SH-SY5Y (cell line): ENCODE measurements around the gene CARHSP1.

Experiments used
- GATA2 ChIP-seq: IDR thresholded peaks from 2 replicates; pipeline ENCODE4 v1.6.1; 2011; ENCODE audit warnings: mild to moderate bottlenecking, low read depth, low read length
- GATA3 ChIP-seq: IDR thresholded peaks from 2 replicates; pipeline ENCODE4 v1.6.1; 2011; ENCODE audit warnings: low read depth, mild to moderate bottlenecking, low read length, moderate library complexity

CARHSP1 gene

DNA sequence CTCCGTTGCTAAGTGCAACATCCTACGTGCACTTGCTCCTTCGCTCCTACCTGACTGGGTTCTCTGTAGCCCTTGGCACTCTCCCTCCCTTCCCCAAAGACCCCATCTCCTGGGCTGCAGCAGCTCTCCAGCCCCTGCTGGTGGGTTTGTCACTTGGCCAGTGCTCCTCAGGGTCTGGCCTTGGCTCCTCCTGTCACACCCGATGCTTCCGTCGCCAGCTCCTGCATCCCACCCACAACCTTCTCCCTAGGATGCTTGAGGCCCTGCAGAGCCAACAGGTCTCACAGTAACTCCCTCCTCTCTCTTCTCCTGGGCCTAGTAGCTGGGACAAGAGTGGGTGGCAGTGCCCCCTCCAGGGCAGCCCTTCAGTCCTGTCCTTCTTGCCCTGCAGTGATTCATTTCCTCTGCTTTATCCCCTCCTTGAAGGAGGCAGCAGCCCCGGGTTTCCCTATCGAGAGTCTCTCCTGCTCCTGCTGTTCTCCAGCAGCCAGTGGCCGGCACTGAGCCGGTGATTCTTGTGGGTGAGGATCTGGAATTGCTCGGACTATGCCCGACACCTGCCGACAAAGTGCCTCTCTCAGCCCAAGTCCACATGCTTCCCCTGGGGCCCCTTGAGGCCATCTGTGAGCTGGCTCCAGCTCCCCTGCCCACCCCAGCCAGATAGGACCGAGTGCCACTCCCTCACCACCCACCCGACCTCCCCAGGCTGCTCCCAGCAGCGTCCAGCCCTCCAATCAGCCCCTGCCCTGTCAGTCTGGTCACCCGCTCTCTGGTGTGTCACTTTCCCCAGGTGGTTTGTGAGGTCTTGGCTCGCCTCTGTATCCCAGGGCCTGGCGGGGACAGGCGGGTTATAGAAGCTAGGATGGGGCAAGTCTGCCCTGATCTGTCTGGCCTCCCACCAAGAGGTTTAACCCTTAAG is 17.1 kb upstream of the CARHSP1 start:
- TF ChIP-seq GATA2 (no peak), GATA3 (no peak)

DNA sequence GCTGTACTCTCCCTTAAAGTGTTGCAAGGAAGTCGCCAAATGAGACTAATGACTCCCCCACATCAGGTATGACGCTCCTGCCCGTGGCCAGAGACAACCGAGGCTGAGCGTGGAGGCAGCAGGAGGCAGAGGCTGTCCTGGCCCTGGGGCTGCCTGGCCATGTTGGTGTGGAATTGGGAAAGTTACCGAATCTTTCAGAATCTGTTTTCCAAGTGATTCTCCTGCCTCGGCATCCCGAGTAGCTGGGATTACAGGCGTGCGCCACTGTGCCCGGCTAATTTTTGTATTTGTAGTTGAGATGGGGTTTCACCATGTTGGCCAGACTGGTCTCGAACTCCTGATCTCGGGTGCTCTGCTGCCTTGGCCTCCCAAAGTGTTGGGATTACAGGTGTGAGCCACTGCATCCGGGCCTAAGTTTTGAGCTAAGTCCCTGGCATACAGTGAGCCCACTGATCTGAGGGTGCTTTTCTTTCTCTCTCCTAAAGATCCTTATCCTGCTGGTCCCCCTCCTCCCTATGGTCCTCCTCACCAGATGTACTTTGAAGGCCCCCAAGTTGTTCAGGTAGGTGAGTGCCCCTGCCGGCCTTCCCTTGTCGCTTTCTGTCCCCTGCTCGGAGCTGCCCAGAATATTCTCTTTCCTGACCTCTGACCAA is 14.0 kb upstream of the CARHSP1 start:
- no peak for TF ChIP-seq GATA3
- no peak for TF ChIP-seq GATA2

DNA sequence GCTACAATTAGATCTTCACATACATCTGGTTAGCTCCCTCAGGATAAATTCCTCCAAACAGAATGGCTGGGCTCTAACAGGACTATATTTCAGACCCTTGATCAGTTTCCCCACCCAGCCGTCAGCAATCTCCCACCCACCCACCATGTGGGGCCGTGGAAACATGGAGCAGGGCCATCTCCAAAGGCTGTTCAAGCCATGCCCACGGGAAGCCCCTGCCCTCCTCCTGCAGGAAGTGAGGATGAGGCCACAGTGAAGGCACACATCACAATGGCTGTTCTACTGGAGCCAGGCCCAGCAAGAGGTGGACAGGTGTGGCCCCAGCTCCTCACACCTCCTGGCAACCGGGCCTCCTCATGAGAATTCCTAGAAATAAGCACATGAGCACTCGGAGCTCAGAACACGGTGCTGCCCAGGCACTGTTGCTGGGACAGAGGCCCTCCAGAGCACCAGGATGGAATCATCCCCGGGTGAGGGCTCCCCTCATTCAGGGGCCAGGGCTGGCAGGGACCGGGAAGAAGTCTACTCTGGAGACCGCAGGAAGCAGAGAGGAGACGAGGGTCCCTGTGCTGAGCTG is 13.3 kb upstream of the CARHSP1 start, which contains the start of gene LITAFD:
Gene LITAFD, plus strand, starts transcription at position 311 of the 577 bp plus-strand sequence. CDS start 2,005 bp downstream, outside the sequence.
- TF ChIP-seq GATA2 (no peak), GATA3 (no peak)

DNA sequence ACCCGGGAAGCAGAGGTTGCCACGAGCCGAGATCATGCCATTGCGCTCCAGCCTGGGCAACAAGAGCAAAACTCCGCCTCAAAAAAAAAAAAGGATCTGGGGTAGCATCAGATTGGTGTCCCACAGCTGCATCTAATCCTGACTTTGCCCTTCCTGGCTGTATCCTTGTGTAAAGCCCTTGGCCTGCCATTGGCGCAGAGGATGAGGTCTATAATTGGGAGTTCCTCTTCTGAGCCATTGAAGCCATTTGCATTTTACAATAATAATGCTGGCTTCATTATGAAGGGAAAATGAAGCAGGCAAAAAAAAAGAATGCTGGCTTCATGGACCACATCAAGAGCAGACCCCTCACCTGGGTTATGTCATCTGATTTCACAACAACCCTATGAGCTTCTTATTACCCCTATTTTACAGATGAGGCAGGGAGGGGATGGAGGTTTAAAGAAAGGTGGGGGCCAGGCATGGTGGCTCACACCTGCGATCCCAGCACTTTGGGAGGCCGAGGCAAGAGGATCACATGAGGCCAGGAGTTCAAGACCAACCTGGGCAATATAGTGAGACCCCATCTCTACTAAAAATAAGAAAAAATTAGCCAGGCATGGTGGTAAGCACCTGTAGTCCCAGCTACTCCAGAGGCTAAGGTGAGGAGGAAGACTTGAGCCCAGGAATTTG is 12.2 kb upstream of the CARHSP1 start:
- no peak for TF ChIP-seq GATA2
- no peak for TF ChIP-seq GATA3

DNA sequence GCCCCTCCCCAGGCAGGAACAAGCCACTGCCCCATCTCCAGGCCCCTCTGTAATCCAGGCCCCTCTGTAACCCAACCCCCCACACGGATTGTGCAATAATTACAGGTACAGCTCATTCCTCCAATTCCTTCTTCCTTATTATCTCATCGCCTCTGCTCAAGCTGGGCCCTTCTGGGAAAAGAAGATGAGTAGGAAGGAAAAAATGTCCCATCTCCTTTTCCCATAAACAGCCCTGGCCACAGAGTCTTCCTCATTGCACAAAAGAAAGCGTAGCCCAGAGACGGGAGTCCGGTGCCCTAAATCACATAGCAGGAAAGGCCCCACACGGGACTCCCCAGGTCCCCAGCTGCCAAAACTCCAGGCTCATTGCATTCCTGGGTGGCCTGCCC is 9.7 kb upstream of the CARHSP1 start:
- TF ChIP-seq GATA3 (no peak), GATA2 (no peak)

DNA sequence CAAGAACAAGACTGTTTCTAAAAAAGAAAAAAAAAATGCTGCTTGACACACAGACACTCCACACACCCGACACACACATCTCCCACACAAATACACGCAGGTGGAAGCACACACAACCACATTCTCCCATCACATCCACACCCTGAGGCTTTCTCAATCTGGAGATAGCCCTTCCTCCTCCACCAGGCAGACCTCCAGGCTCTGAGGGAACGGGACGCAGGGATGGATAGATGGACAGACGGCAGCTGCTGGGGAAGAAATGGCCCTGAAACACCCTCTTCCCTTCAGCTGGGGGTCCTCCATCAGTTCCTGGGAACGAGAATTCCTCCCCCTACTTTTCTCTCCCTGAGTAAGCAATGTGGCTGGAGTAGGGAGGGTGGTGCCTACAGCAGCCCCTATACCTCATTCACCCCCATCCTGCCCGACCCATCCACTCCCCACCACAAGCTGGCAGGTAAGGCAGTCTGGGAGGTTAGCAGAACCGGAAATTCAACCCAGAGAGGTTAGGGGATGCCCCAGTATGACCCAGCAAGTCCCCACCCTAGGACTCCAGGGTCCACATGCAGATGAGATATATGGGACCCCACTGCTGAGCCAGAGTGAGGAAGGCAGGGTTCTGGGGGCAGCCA is 9.2 kb upstream of the CARHSP1 start:
- TF ChIP-seq GATA2, result no peak
- no peak for TF ChIP-seq GATA3

DNA sequence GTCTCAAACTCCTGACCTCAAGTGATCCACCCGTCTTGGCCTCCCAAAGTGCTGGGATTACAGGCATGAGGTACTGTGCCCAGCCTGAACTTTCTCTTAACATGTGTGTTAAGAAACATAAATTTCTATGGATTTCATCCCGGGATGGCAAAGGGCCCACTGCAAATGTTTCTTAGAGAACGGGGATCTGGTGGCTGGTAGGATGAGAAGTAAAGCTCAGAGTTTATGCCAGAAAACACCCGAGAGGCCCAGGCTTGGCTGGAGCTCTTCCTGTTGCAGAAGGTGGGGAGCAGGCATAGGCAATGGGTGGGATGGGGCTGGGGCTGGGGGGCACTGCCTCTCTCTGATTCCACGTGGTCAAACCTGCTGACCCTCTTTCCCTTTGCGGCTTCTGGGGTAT is 5.6 kb upstream of the CARHSP1 start:
- TF ChIP-seq GATA2, result no peak
- TF ChIP-seq GATA3, result no peak

DNA sequence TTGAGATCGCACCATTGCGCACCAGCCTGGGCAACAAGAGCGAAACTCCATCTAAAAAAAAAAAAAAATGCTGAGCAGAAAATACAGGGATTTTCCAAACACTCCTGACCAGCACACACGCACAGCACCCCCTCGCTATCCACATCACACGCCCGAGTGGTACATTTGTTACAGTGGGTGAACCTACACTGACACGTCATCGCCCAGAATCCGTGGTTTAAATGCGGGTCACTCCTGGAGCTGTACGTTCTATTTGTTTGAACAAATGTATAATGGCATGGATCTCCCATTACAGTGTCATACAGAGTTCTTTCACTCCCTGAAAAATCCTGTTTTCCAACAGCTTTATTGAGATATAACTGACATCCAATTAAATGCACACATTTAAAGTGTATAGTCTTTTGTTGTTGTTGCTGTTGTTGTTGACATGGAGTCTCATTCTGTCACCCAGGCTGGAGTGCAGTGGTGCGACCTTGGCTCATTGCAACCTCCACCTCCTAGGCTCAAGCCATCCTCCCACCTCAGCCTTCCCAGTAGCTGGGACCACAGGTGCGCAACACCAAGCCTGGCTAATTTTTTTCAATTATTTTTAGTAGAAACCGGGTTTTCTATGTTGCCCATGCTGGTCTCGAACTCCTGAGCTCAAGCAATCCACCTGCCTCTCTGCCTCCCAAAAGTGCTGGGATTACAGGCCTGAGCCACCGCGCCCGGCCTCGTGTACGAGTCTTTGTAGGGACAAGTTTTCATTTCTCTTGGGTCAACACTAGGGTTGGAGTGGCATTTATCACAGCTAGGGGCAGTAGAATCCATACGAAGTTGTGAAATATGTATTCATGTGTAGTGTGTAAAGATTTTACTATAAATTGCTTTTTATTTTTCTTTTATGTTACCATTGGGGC is 4.4 kb upstream of the CARHSP1 start:
- TF ChIP-seq GATA2 (no peak), GATA3 (no peak)

DNA sequence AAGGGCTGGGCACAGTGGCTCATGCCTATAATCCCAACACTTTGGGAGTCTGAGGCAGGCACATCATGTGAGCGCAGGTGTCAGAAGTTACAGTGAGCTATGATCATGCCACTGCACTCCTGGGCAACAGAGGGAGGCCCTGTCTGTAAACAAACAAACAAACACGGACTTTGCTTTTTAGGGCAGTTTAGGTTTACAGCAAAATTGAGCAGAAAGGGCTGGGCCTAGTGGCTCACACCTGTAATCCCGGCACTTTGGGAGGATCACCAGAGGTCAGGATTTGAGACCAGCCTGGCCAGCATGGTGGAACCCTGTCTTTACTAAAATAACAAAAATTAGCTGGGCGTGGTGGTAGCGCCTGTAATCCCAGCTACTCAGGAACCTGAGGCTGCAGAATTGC is 3.3 kb upstream of the CARHSP1 start:
- TF ChIP-seq GATA3 (no peak), GATA2 (no peak)

DNA sequence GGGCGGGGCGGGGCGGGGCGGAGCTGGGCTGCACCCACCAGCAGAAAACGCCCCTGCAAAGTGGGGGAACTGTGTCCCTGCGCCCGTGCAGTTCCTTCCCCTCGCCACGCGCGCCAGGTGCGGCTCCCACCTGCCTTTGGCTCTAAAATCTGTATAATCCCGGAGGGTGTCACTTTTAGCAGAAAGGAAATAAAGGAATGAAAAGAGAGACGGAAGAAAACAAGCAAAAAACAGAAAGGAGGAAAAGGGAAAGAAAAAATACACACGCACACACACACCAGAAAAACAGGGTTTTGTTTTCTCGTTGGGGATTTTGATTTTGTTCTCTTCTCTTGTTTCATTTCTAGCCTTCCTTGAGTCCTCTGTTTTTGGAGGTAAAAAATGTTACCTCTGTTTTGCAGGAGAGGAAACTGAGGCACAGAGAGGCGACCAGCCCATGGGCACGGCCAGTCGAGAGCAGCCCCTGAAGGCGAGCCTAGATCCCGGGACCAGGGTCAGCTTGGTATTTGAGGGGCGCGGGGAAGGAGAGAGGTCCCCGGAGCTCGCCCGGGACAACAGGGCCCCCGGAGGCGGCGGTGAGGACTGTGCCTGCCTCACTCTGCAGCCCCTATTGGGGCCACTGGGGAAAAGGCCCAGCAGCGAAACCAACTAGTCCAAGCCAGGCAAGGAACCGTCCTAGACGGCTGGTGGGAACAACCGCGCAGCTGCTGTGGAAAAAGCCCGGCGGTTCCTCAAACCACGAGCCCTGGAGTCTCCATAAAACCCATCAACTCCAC is 594 bp upstream of the CARHSP1 start:
- TF ChIP-seq GATA3 (no peak), GATA2 (no peak)

DNA sequence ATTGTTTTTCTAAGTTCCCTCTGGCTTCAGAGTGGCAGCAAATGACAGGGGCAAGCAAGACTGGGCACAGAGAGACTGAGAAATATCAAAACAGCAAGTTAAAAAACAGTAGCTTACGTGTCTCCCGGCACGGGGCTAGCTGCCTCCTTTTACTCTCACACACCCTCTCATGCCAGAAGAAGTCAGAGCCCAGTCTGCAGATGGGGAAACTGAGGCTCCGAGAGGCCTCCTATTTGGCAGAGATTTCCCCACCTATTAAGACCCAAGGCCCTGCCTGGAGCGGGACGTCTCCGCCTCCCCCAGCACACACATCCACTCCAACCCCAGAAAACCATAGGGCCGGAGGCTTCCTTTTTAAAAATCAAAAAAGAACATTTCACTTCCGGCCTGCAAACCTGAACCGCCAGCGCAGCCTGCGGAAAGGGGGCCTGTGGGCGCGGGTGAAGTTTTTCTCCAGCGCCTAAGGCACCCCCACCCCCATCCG is 832 bp downstream of the CARHSP1 start:
- TF ChIP-seq GATA2 (no peak), GATA3 (no peak)
